Panc1 (cell line): ENCODE measurements around the gene ARID5A. TPM values are rescaled to one million over a fixed set of nuclear protein-coding genes. Genes with fewer than 3 reads are reported as not detected.

Experiments used
- ATAC-seq: fragments of 200-7000 bp; cut with Tn5 transposase; 2 replicates; pipeline ENCODE4 v1.9.1; 2020; ENCODE audit warnings: mild to moderate bottlenecking, moderate library complexity
- BruUV-seq: library from RNA; stranded (reverse); fragments of 400-500 nt; replicated peaks from 2 replicates; lab custom pipeline; 2021; lab: Mats Ljungman, UMichigan
- CTCF ChIA-PET: fragments of 300-600 bp; sonication (Branson Sonifier 250); formaldehyde crosslinking; loops from one replicate; lab custom pipeline; 2022; ENCODE audit warnings: antibody characterized with exemption; lab: Charles Lee
- POLR2A ChIA-PET: fragments of 300-600 bp; sonication (Branson Sonifier 250); formaldehyde crosslinking; loops from one replicate; lab custom pipeline; 2022; ENCODE audit warnings: antibody characterized with exemption; lab: Charles Lee
- DNase-seq: peaks from one replicate; pipeline ENCODE4 v3.0.0-alpha.2; 2010; ENCODE audit warnings: low read depth, low spot score
- H3K27ac ChIP-seq: 2 replicates; pipeline ENCODE4 v1.5.1; 2011; ENCODE audit warnings: mild to moderate bottlenecking, low read length, inconsistent platforms
- H3K27me3 ChIP-seq: fragments of 200-500 bp; sonication (Bioruptor generic); 2 replicates; pipeline ENCODE4 v1.6.0; 2014; ENCODE audit warnings: low read length, inconsistent platforms; ENCODE audit not compliant: control insufficient read depth, insufficient read depth
- H3K36me3 ChIP-seq: fragments of 200-500 bp; sonication (Bioruptor generic); 2 replicates; pipeline ENCODE4 v1.5.1; 2014; ENCODE audit warnings: inconsistent platforms, mild to moderate bottlenecking, low read length, moderate library complexity; ENCODE audit not compliant: control insufficient read depth, insufficient read depth
- H3K4me1 ChIP-seq: 2 replicates; pipeline ENCODE4 v1.5.1; 2011; ENCODE audit warnings: inconsistent platforms, mild to moderate bottlenecking, low read length, moderate library complexity; ENCODE audit not compliant: control insufficient read depth, insufficient read depth
- H3K4me3 ChIP-seq, 2 experiments: 2 replicates each; pipeline ENCODE4 v1.5.1; 2011 to 2012; ENCODE audit warnings: low read depth in 2 of 2, low read length in 2 of 2, mild to moderate bottlenecking in 2 of 2, inconsistent platforms in 1 of 2, moderate library complexity in 1 of 2
- H3K9me3 ChIP-seq: fragments of 200-500 bp; sonication (Bioruptor generic); 2 replicates; pipeline ENCODE4 v1.5.1; 2014; ENCODE audit warnings: low read depth, mild to moderate bottlenecking, inconsistent platforms, low read length, moderate library complexity; ENCODE audit not compliant: control insufficient read depth, insufficient read depth
- CTCF ChIP-seq: fragments of 450-650 bp; IDR thresholded peaks from 2 replicates; pipeline ENCODE4 v1.5.1; 2017; ENCODE audit warnings: mild to moderate bottlenecking
- POLR2AphosphoS5 ChIP-seq: IDR thresholded peaks from 2 replicates; pipeline ENCODE4 v1.6.1; 2012; ENCODE audit warnings: mild to moderate bottlenecking, low read depth, low read length, moderate library complexity
- REST ChIP-seq, 2 experiments: IDR thresholded peaks; 2 replicates each; pipeline ENCODE4 v1.6.1; 2011 to 2012; ENCODE audit warnings: low read depth in 2 of 2, control low read depth in 1 of 2, low read length in 1 of 2, mild to moderate bottlenecking in 1 of 2, moderate library complexity in 1 of 2; ENCODE audit not compliant: insufficient read depth in 1 of 2
- SIN3A ChIP-seq: IDR thresholded peaks from 2 replicates; pipeline ENCODE4 v1.6.1; 2012; ENCODE audit warnings: low read depth, mild to moderate bottlenecking, low read length, moderate library complexity, borderline replicate concordance; ENCODE audit not compliant: insufficient read depth
- TCF7L2 ChIP-seq: IDR thresholded peaks from 2 replicates; pipeline ENCODE4 v1.6.1; 2011; ENCODE audit warnings: mild to moderate bottlenecking, low read depth, low read length, inconsistent platforms
- in situ Hi-C: cut with HindIII; loops from 2 replicates; pipeline ENCODE4 v1.10.0; 2016; ENCODE audit warnings: low sequenced_read_pairs, low pct_unique_long_range_greater_than_20kb
- intact Hi-C: fragments of 100-400 bp; cut with micrococcal nuclease; formaldehyde crosslinking; loops from one replicate; pipeline ENCODE4 v1.10.0; 2022; ENCODE audit not compliant: unreplicated experiment
- total RNA-seq: library from RNA; stranded (reverse); gene quantifications from one replicate; pipeline ENCODE4 v1.2.1, GENCODE V29; 2021; ENCODE audit not compliant: unreplicated experiment

ARID5A gene
- total RNA-seq, 1 experiment from 2014 or later = 19.3 TPM

GRCh38 chr2:96596596-96596995, 60.0 kb downstream of the ARID5A start:
- in situ Hi-C loops (no loop called here), intact Hi-C loops (no loop called here)
- H3K27me3 ChIP-seq = no peaks in the 10 kb centered on the region
- no peak for DNase-seq
- no peak overlapping the region for H3K4me3 ChIP-seq
- peaks cover 47% of the 10 kb centered on the region for H3K36me3 ChIP-seq
- no peak overlapping the region for H3K27ac ChIP-seq
- TF ChIP-seq REST (IDR thresholded peaks at IDR 0.05; ENCODE audit: insufficient read depth in 1 of 2, low read depth in 2 of 2, low read length in 1 of 2) (no peak), CTCF (no peak), SIN3A (no peak), TCF7L2 (no peak), POLR2AphosphoS5 (no peak)
- no TSS peak for BruUV-seq
- ChIA-PET POLR2A (no interaction called here), CTCF (no interaction called here)
- no peak for ATAC-seq
- H3K9me3 ChIP-seq = no peaks in the 10 kb centered on the region
- no peaks in the 10 kb centered on the region for H3K4me1 ChIP-seq

DNA sequence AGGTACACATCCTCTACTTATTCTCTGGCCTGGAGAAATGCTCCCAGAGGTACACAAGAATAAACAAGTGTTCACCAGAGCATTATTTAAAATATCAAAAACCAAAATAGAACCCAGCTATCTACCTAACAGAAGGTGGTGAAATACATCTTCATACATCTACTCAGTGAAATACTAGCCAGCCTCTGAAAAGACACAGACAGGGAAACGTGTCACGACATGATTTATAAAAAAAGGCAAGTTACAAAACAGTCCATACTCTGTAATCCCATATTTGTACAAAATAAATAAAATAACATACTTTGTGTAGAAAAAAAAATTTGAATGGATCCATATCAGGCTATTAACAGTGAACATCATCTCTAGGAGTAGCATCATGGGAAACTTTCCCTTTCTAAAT, 63.4 kb downstream of the ARID5A start:
- Histone ChIP-seq H3K36me3 (peaks cover 46% of the 10 kb centered on the region), H3K9me3 (no peaks in the 10 kb centered on the region), H3K4me3 (no peak overlapping the region), H3K27ac (no peak overlapping the region), H3K4me1 (no peaks in the 10 kb centered on the region), H3K27me3 (no peaks in the 10 kb centered on the region)
- in situ Hi-C loops = no loop called here
- no TSS peak for BruUV-seq
- ATAC-seq (no peak), DNase-seq (no peak)
- POLR2A ChIA-PET = interaction anchor here (0.5 kb wide), 1 partner anchor 1320 kb away, joined by 4 read pairs; no protein-coding TSS in a partner anchor
- intact Hi-C loops = no loop called here
- TF ChIP-seq REST (IDR thresholded peaks at IDR 0.05; ENCODE audit: insufficient read depth in 1 of 2, low read depth in 2 of 2, low read length in 1 of 2) (no peak), TCF7L2 (no peak), SIN3A (no peak), POLR2AphosphoS5 (no peak), CTCF (no peak)
- CTCF ChIA-PET = no interaction called here
